ENCODE results near the gene NKAIN1.
A peak's percentile ranks its signal among the peaks of the same experiment; 100 is the strongest.

NKAIN1 gene

DNA sequence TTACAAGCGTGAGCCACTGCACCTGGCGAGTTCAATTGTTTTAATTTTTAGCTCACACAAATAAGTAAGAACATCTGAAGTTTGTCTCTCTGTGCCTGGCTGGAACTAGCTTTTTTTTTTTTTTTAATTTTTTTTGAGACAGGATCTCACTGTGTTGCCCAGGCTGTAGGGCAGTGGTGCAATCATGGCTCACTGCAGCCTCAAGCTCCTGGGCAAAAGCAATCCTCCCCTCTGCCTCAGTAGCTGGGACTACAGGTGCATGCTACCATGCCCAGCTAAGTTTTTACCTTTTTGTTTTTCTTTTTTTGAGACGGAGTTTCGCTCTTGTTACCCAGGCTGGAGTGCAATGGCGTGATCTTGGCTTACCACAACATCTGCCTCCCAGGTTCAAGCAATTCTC lies 7.9 kb downstream of the NKAIN1 start:
- H2BK5ac ChIP-seq (ENCODE audit: low read depth, low read length, poor library complexity, severe bottlenecking): no peak overlapping the region
- no peak overlapping the region for H3K18ac ChIP-seq (ENCODE audit: low read depth in 1 of 2, low read length in 2 of 2)
- H3K27ac ChIP-seq (ENCODE audit: low read length, poor library complexity, severe bottlenecking): no peak overlapping the region
- H3K27me3 ChIP-seq (ENCODE audit: control insufficient read depth in 1 of 2, insufficient read depth in 1 of 2, low read length in 2 of 2): peaks cover 30 to 38% of the 10 kb centered on the region in 2 experiments
- no peak overlapping the region for H2AFZ ChIP-seq (ENCODE audit: low read depth, low read length)
- DNase-seq: no peak
- H2AK5ac ChIP-seq (ENCODE audit: low read length, severe bottlenecking): no peak overlapping the region
- no peak overlapping the region for H2BK15ac ChIP-seq (ENCODE audit: low read depth, poor library complexity, severe bottlenecking)
- no peak overlapping the region for H3K23ac ChIP-seq (ENCODE audit: low read length in 2 of 2)
- no peaks in the 10 kb centered on the region for H3K36me3 ChIP-seq (ENCODE audit: control insufficient read depth in 1 of 2, insufficient read depth in 2 of 2, low read depth in 1 of 2, low read length in 2 of 2)
- H3K9ac ChIP-seq (ENCODE audit: low read length): no peak overlapping the region
- H4K91ac ChIP-seq (ENCODE audit: low read length): no peak overlapping the region
- H3K4ac ChIP-seq (ENCODE audit: low read depth in 1 of 2, low read length in 2 of 2): no peak overlapping the region
- H3K79me1 ChIP-seq (replicated peaks; ENCODE audit: low read length, poor library complexity, severe bottlenecking): no peaks in the 10 kb centered on the region
- H3K4me2 ChIP-seq (ENCODE audit: low read length, poor library complexity, severe bottlenecking): no peak overlapping the region
- H3K4me1 ChIP-seq (ENCODE audit: control insufficient read depth, insufficient read depth, low read depth, low read length): no peaks in the 10 kb centered on the region
- H3K4me3 ChIP-seq (ENCODE audit: insufficient read depth in 1 of 2, low read depth in 1 of 2, low read length in 2 of 2): no peak overlapping the region
- no peaks in the 10 kb centered on the region for H3K9me3 ChIP-seq (ENCODE audit: control insufficient read depth, low read length)
- no peak overlapping the region for H2BK120ac ChIP-seq (ENCODE audit: low read depth, low read length)
- WGBS: 89% methylated on average over 5 of the region's 5 CpGs
- H3K14ac ChIP-seq (ENCODE audit: low read length in 2 of 2): no peak overlapping the region
- no peak overlapping the region for H2BK12ac ChIP-seq (ENCODE audit: low read length in 2 of 2)
- H4K8ac ChIP-seq (ENCODE audit: low read length): no peak overlapping the region

DNA sequence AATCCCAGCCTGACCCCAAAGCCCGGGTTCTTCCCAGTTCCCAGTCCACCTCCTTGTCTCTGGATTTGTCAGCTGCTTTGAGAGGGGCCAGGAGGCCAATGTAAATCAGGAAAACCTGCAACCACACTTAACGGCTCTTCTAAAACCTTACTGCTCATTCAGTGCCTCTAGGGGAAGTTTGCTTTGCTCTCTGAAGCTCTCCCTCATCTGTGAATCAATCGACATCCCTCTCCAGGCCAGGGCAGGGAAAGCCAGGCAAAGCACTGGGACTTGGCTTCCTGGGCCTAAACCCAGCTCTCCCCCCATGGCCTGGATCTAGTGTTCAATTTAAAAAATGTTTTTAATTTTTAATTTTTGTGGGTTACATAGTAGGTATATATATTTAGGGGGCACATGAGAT lies 9.3 kb downstream of the NKAIN1 start:
- no peak overlapping the region for H2BK12ac ChIP-seq (ENCODE audit: low read length in 2 of 2)
- no peaks in the 10 kb centered on the region for H3K4me1 ChIP-seq (ENCODE audit: control insufficient read depth, insufficient read depth, low read depth, low read length)
- H4K8ac ChIP-seq (ENCODE audit: low read length): no peak overlapping the region
- H3K18ac ChIP-seq (ENCODE audit: low read depth in 1 of 2, low read length in 2 of 2): no peak overlapping the region
- no peaks in the 10 kb centered on the region for H3K9me3 ChIP-seq (ENCODE audit: control insufficient read depth, low read length)
- H4K91ac ChIP-seq (ENCODE audit: low read length): no peak overlapping the region
- no peaks in the 10 kb centered on the region for H3K79me1 ChIP-seq (replicated peaks; ENCODE audit: low read length, poor library complexity, severe bottlenecking)
- H3K4me3 ChIP-seq (ENCODE audit: insufficient read depth in 1 of 2, low read depth in 1 of 2, low read length in 2 of 2): no peak overlapping the region
- no peak overlapping the region for H2BK120ac ChIP-seq (ENCODE audit: low read depth, low read length)
- peaks cover 20 to 28% of the 10 kb centered on the region in 2 experiments for H3K27me3 ChIP-seq (ENCODE audit: control insufficient read depth in 1 of 2, insufficient read depth in 1 of 2, low read length in 2 of 2)
- no peaks in the 10 kb centered on the region for H3K36me3 ChIP-seq (ENCODE audit: control insufficient read depth in 1 of 2, insufficient read depth in 2 of 2, low read depth in 1 of 2, low read length in 2 of 2)
- H3K27ac ChIP-seq (ENCODE audit: low read length, poor library complexity, severe bottlenecking): no peak overlapping the region
- no peak overlapping the region for H2AK5ac ChIP-seq (ENCODE audit: low read length, severe bottlenecking)
- no peak for DNase-seq
- H3K14ac ChIP-seq (ENCODE audit: low read length in 2 of 2): no peak overlapping the region
- H3K9ac ChIP-seq (ENCODE audit: low read length): no peak overlapping the region
- H3K4me2 ChIP-seq (ENCODE audit: low read length, poor library complexity, severe bottlenecking): no peak overlapping the region
- no peak overlapping the region for H3K4ac ChIP-seq (ENCODE audit: low read depth in 1 of 2, low read length in 2 of 2)
- no peak overlapping the region for H2AFZ ChIP-seq (ENCODE audit: low read depth, low read length)
- 42% methylated on average over 3 of the region's 3 CpGs for WGBS
- no peak overlapping the region for H2BK15ac ChIP-seq (ENCODE audit: low read depth, poor library complexity, severe bottlenecking)
- no peak overlapping the region for H2BK5ac ChIP-seq (ENCODE audit: low read depth, low read length, poor library complexity, severe bottlenecking)
- H3K23ac ChIP-seq (ENCODE audit: low read length in 2 of 2): peak overlapping the region in 1 of 2 experiments; percentile 9

DNA sequence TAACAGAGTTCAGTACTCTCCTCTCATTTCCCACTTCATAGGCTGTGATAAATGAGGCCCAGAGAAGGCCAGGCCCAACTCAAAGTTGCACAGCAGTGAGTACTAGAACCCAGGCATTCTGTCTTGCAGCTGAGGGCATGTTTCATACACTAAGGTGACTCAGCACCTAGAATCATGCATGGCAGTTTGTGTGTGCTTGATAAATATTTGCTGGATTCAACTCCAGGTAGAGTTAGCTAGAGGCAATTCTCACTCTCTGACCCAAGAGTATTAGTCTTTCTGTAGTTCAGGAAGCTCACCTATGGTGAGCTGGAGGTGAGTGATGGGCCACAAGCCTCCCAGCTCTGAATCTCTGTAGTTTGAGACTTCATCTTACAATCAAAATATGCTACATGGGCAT lies 10.7 kb downstream of the NKAIN1 start:
- Histone ChIP-seq H3K27ac (ENCODE audit: low read length, poor library complexity, severe bottlenecking) (no peak overlapping the region), H2BK5ac (ENCODE audit: low read depth, low read length, poor library complexity, severe bottlenecking) (no peak overlapping the region)

DNA sequence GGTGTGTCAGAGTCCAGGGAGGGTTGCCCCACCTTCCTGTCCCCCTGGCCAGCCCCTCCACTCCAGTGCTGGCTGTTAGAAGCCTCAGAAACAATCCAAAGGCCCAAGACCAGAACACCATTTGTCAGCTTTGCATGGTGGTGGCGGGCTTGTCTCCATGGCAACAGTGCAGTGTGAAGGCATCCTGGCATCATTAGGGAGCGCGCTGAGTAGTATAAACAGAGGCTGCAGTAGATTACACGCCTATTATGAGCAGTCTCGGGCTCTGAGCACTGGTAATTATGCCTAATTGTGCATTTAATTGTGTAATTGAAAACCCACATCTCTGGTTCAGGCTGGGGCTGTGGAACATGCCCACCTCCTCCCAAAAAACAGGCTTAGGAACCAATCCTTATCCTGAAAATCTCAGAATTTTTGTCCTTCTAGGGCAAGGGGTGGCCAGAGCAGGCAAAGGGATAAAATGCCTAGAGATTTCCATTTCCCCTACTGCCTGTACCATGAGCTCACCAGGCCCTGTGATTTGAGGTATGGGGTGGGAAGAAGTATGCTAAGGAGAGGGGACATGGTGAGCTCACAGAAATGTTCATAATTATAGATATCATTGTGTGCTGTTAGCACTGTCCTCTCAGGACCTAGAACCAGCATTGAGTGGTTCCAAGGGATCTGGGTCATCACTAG lies 11.7 kb downstream of the NKAIN1 start:
- H2AFZ ChIP-seq (ENCODE audit: low read depth, low read length): no peak overlapping the region

More for the DNA sequence above, 10.7 kb downstream of the NKAIN1 start:
- H3K27me3 ChIP-seq (ENCODE audit: control insufficient read depth in 1 of 2, insufficient read depth in 1 of 2, low read length in 2 of 2): peaks cover 16 to 22% of the 10 kb centered on the region in 2 experiments
- H4K91ac ChIP-seq (ENCODE audit: low read length): no peak overlapping the region
- no peak overlapping the region for H3K9ac ChIP-seq (ENCODE audit: low read length)
- no peak overlapping the region for H3K4me3 ChIP-seq (ENCODE audit: insufficient read depth in 1 of 2, low read depth in 1 of 2, low read length in 2 of 2)
- no peaks in the 10 kb centered on the region for H3K9me3 ChIP-seq (ENCODE audit: control insufficient read depth, low read length)
- H4K8ac ChIP-seq (ENCODE audit: low read length): peak overlapping the region; percentile 30
- H2BK15ac ChIP-seq (ENCODE audit: low read depth, poor library complexity, severe bottlenecking): no peak overlapping the region
- no peak overlapping the region for H2AFZ ChIP-seq (ENCODE audit: low read depth, low read length)
- no peak overlapping the region for H3K23ac ChIP-seq (ENCODE audit: low read length in 2 of 2)
- H3K79me1 ChIP-seq (replicated peaks; ENCODE audit: low read length, poor library complexity, severe bottlenecking): no peaks in the 10 kb centered on the region
- H2BK120ac ChIP-seq (ENCODE audit: low read depth, low read length): no peak overlapping the region
- DNase-seq: no peak
- no peak overlapping the region for H3K18ac ChIP-seq (ENCODE audit: low read depth in 1 of 2, low read length in 2 of 2)
- H3K36me3 ChIP-seq (ENCODE audit: control insufficient read depth in 1 of 2, insufficient read depth in 2 of 2, low read depth in 1 of 2, low read length in 2 of 2): no peaks in the 10 kb centered on the region
- no peak overlapping the region for H3K4ac ChIP-seq (ENCODE audit: low read depth in 1 of 2, low read length in 2 of 2)
- no peak overlapping the region for H2BK12ac ChIP-seq (ENCODE audit: low read length in 2 of 2)
- no peaks in the 10 kb centered on the region for H3K4me1 ChIP-seq (ENCODE audit: control insufficient read depth, insufficient read depth, low read depth, low read length)
- H3K14ac ChIP-seq (ENCODE audit: low read length in 2 of 2): no peak overlapping the region
- H2AK5ac ChIP-seq (ENCODE audit: low read length, severe bottlenecking): no peak overlapping the region
- no peak overlapping the region for H3K4me2 ChIP-seq (ENCODE audit: low read length, poor library complexity, severe bottlenecking)

More for the DNA sequence above, 11.7 kb downstream of the NKAIN1 start:
- Histone ChIP-seq H3K36me3 (ENCODE audit: control insufficient read depth in 1 of 2, insufficient read depth in 2 of 2, low read depth in 1 of 2, low read length in 2 of 2) (no peaks in the 10 kb centered on the region), H2BK12ac (ENCODE audit: low read length in 2 of 2) (no peak overlapping the region), H2BK5ac (ENCODE audit: low read depth, low read length, poor library complexity, severe bottlenecking) (no peak overlapping the region), H3K18ac (ENCODE audit: low read depth in 1 of 2, low read length in 2 of 2) (no peak overlapping the region), H3K4ac (ENCODE audit: low read depth in 1 of 2, low read length in 2 of 2) (no peak overlapping the region), H3K23ac (ENCODE audit: low read length in 2 of 2) (no peak overlapping the region), H4K8ac (ENCODE audit: low read length) (no peak overlapping the region), H3K27ac (ENCODE audit: low read length, poor library complexity, severe bottlenecking) (no peak overlapping the region), H3K4me2 (ENCODE audit: low read length, poor library complexity, severe bottlenecking) (no peak overlapping the region), H2BK15ac (ENCODE audit: low read depth, poor library complexity, severe bottlenecking) (no peak overlapping the region), H3K14ac (ENCODE audit: low read length in 2 of 2) (no peak overlapping the region), H3K9ac (ENCODE audit: low read length) (no peak overlapping the region), H3K9me3 (ENCODE audit: control insufficient read depth, low read length) (no peaks in the 10 kb centered on the region), H3K4me3 (ENCODE audit: insufficient read depth in 1 of 2, low read depth in 1 of 2, low read length in 2 of 2) (no peak overlapping the region), H3K4me1 (ENCODE audit: control insufficient read depth, insufficient read depth, low read depth, low read length) (no peaks in the 10 kb centered on the region), H2AK5ac (ENCODE audit: low read length, severe bottlenecking) (no peak overlapping the region), H3K79me1 (replicated peaks; ENCODE audit: low read length, poor library complexity, severe bottlenecking) (no peaks in the 10 kb centered on the region), H3K27me3 (ENCODE audit: control insufficient read depth in 1 of 2, insufficient read depth in 1 of 2, low read length in 2 of 2) (peaks cover 18 to 20% of the 10 kb centered on the region in 2 experiments), H2BK120ac (ENCODE audit: low read depth, low read length) (no peak overlapping the region), H4K91ac (ENCODE audit: low read length) (no peak overlapping the region)
- DNase-seq: no peak
- WGBS: 61% methylated on average over 5 of the region's 5 CpGs
